ENCODE results near the gene CIDEC. TPM values are rescaled to one million over a fixed set of nuclear protein-coding genes. Genes with fewer than 3 reads are reported as not detected.
A peak's percentile ranks its signal among the peaks of the same experiment; 100 is the strongest.

CIDEC gene
- total RNA-seq, 1 donor from 2014 or later: not detected

GRCh38 chr3:9893739-9894138 lies 13.7 kb upstream of the CIDEC start:
- peaks cover 51% of the 10 kb centered on the region for H3K4me1 Mint-ChIP-seq (ENCODE audit: unreplicated experiment)
- H3K9me3 Mint-ChIP-seq (ENCODE audit: unreplicated experiment): no peaks in the 10 kb centered on the region
- H3K27ac Mint-ChIP-seq (ENCODE audit: unreplicated experiment): peak overlapping the region; percentile 60
- peaks cover 21% of the 10 kb centered on the region for H3K36me3 Mint-ChIP-seq (ENCODE audit: unreplicated experiment)
- TF ChIP-seq, protein P1, sequence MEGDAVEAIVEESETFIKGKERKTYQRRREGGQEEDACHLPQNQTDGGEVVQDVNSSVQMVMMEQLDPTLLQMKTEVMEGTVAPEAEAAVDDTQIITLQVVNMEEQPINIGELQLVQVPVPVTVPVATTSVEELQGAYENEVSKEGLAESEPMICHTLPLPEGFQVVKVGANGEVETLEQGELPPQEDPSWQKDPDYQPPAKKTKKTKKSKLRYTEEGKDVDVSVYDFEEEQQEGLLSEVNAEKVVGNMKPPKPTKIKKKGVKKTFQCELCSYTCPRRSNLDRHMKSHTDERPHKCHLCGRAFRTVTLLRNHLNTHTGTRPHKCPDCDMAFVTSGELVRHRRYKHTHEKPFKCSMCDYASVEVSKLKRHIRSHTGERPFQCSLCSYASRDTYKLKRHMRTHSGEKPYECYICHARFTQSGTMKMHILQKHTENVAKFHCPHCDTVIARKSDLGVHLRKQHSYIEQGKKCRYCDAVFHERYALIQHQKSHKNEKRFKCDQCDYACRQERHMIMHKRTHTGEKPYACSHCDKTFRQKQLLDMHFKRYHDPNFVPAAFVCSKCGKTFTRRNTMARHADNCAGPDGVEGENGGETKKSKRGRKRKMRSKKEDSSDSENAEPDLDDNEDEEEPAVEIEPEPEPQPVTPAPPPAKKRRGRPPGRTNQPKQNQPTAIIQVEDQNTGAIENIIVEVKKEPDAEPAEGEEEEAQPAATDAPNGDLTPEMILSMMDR (IDR thresholded peaks at IDR 0.05): no peak
- no peak overlapping the region for H3K4me3 Mint-ChIP-seq (ENCODE audit: unreplicated experiment)
- no peak for DNase-seq (ENCODE audit: extremely low spot score, unreplicated experiment)
- H3K27me3 Mint-ChIP-seq (ENCODE audit: unreplicated experiment): no peaks in the 10 kb centered on the region

DNA sequence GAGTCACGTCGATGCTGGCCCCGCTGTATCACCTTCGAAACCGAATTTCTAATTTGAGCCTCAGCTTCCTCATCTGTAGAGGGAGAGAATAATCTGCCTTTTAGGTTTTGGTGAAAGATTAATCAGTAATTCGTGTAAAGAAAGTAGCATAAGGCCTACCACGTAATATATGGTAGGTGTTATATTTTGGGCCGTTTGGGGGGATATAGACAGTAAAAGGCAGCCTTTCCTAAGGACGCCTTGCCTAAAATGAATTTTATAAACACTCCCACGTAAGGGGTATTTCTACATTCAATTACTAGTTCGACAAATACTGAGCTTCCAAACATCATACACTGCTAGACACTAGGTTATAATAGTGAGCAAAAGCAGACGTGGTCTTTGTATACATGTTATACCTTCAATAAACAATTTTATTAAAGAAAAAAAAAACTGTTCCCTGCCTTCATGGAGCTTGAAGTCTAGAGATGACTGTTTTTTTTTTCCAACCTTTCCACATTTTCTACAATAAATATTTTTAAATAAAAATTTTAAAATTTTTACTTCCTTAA lies 11.1 kb upstream of the CIDEC start:
- Mint-ChIP-seq H3K36me3 (ENCODE audit: unreplicated experiment) (peaks cover 21% of the 10 kb centered on the region), H3K27me3 (ENCODE audit: unreplicated experiment) (no peaks in the 10 kb centered on the region), H3K4me1 (ENCODE audit: unreplicated experiment) (peaks cover 36% of the 10 kb centered on the region), H3K9me3 (ENCODE audit: unreplicated experiment) (no peaks in the 10 kb centered on the region), H3K4me3 (ENCODE audit: unreplicated experiment) (peak overlapping the region; percentile 96), H3K27ac (ENCODE audit: unreplicated experiment) (peak overlapping the region; percentile 97)
- TF ChIP-seq, protein P1 (IDR thresholded peaks at IDR 0.05): no peak
- DNase-seq (ENCODE audit: extremely low spot score, unreplicated experiment): no peak

DNA sequence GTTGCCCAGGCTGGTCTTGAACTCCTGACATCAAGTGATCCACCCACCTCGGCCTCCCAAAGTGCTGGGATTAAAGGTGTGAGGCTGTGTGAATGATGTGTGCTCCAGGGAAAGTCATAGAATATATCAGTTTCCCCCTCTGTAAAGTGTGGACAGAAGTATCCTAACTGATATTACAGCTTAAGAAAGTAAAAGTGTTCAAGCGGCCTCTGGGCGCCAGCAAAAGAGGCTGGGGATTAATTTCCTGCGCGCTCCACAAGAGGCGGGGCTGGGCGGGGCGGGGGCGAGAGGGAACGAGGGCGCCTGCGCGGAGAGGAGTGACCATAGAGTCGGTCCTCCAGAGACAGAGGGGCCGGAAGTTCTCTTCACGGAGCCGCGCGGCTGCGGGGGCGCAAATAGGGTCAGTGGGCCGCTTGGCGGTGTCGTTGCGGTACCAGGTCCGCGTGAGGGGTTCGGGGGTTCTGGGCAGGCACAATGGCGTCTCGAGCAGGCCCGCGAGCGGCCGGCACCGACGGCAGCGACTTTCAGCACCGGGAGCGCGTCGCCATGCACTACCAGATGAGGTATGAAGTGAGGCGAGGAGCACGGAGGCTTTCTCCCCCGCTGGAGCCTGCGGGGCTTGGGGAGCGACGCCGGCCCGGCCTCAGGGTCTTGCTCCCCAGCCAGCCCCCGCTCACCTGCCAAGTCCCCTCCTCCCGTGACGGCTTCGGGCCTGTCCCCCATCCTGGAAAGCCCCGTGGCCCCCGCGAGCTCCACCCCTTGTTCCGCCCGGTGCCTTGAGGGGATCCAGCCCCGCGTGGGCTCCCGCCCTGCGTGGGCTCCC lies 10.4 kb upstream of the CIDEC start, which contains the start of gene JAGN1:
Gene JAGN1 (plus strand): TSS at position 362 of the 823 bp plus-strand sequence. CDS start 113 bp downstream, at position 475.
- peak within 1 kb of the TSS; percentile 96 for H3K4me3 Mint-ChIP-seq (ENCODE audit: unreplicated experiment)
- TF ChIP-seq, protein P1 (IDR thresholded peaks at IDR 0.05): no peak
- DNase-seq (ENCODE audit: extremely low spot score, unreplicated experiment): peak; percentile 95
- peak within 1 kb of the TSS; percentile 97 for H3K27ac Mint-ChIP-seq (ENCODE audit: unreplicated experiment)
- H3K9me3 Mint-ChIP-seq (ENCODE audit: unreplicated experiment): no peaks in the 10 kb centered on the region
- H3K36me3 Mint-ChIP-seq (ENCODE audit: unreplicated experiment): peaks cover 21% of the 10 kb centered on the region
- H3K4me1 Mint-ChIP-seq (ENCODE audit: unreplicated experiment): peaks cover 36% of the 10 kb centered on the region
- no peaks in the 10 kb centered on the region for H3K27me3 Mint-ChIP-seq (ENCODE audit: unreplicated experiment)

- Mint-ChIP-seq H3K4me1 (ENCODE audit: unreplicated experiment) (peaks cover 33% of the 10 kb centered on the region), H3K27me3 (ENCODE audit: unreplicated experiment) (no peaks in the 10 kb centered on the region), H3K4me3 (ENCODE audit: unreplicated experiment) (no peak overlapping the region), H3K27ac (ENCODE audit: unreplicated experiment) (peak overlapping the region; percentile 97), H3K9me3 (ENCODE audit: unreplicated experiment) (no peaks in the 10 kb centered on the region), H3K36me3 (ENCODE audit: unreplicated experiment) (peaks cover 13% of the 10 kb centered on the region)
- DNase-seq (ENCODE audit: extremely low spot score, unreplicated experiment): no peak
- TF ChIP-seq, protein P1 (IDR thresholded peaks at IDR 0.05): no peak
Observed at GRCh38 chr3:9889405-9889804, 9.4 kb upstream of the CIDEC start.

DNA sequence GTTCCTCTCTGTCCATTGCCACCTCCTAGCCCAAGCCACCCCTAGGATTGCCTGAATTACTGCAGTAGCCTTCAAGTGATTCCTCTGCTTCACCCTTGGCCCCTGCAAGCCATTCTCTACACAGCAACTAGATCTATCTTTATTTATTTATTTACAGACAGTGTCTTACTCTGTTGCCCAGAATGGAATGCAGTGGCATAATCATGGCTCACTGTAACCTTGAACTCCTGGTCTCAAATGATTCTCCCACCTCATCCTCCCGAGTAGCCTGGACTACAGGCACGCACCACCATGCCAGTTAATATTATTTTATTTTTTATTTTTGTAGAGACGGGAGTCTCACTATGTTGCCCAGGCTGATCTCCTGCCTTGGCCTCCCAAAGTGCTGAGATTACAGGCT lies 8.5 kb upstream of the CIDEC start:
- Mint-ChIP-seq H3K27me3 (ENCODE audit: unreplicated experiment) (no peaks in the 10 kb centered on the region), H3K4me1 (ENCODE audit: unreplicated experiment) (peaks cover 29% of the 10 kb centered on the region), H3K27ac (ENCODE audit: unreplicated experiment) (no peak overlapping the region), H3K36me3 (ENCODE audit: unreplicated experiment) (peaks cover 7% of the 10 kb centered on the region), H3K4me3 (ENCODE audit: unreplicated experiment) (no peak overlapping the region), H3K9me3 (ENCODE audit: unreplicated experiment) (no peaks in the 10 kb centered on the region)
- DNase-seq (ENCODE audit: extremely low spot score, unreplicated experiment): no peak
- TF ChIP-seq, protein P1 (IDR thresholded peaks at IDR 0.05): no peak

All from osteocyte (in vitro differentiated cells).